ENCODE data around the gene RBM12.

Gene RBM12

DNA sequence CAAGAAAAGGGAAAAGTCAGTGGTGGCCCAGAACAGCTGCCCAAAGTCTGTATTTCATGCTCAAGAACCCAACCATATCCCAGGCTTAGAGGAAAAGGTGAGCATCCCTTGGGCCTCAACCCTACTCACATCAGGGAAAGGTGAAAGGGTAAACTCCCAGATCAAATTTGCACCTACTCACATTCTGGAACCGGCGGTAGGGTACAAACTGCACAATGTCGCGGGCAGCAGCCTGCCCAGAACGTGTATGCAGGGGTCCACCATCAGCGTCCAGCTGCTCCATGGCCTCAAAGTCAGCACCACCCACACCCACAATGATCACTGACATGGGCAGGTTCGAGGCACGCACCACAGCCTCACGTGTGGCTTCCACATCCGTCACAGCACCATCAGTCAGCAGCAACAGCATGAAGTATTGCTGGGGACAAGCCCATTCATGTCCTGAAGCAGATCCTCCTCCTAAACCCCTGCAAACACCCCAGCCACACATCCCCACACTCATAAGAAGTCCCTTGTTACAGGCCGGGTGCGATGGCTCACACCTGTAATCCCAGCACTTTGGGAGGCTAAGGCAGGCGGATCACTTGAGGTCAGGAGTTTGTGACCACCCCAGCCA is 38.2 kb downstream of the RBM12 start:
- no peak for DNase-seq (ENCODE audit: low read depth in 1 of 2, low spot score in 1 of 2)

DNA sequence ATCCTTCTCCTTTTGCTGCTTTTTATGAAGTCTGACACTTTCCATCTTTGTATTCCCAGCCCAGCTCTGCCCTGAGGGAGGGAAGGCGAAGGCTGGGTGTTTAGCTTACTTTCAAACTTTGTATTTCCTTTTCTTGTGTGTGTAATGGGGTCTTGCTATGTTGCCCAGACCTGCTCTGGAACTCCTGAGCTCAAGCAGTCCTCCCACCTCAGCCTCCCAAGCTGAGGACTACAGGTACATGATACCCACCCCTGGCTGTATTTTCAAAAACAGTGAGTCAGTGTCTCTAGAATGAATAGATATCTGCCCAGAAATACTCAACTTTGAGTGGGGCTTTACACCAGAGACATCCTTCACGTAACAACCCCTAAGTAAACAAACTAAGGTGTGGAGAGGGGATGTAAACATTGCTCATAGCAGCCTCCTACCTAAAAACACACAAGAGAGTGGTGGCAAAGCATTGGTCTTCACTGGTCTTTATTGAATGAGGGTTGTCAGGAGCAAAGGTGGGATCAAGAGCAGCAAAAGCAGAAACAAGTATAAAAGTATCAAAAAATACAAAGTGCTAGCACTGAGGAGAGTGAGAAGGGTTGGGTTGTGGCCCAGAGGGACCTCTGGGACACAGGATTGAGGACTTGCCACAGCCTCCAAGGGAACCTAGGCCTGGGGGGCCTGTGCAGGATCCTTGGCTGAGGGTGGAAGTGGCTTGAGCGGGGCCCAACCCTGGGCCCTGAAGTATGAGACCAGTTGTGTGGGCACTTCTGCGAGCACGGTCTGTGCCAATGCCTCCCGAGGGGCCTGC is 38.9 kb downstream of the RBM12 start:
- DNase-seq (ENCODE audit: low read depth in 1 of 2, low spot score in 1 of 2) = no peak

DNA sequence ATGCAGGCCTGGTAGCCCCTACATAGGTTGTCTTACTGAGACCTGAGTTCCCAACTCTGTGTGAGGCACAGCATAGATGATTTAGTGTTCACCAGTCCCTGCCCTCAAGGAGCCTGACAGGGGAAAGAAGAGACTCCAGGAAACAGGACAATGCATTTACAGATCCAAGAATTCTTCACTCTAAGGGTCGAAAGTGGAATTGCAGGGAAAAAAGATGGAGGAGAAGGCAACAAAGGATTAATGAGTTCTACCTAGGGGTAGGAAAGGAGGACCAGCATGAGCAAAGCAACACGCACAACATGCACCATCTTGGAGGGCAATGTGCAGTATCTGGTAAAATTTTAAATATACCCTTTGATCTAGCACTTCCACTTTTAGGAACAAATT is 43.1 kb downstream of the RBM12 start:
- no peak for DNase-seq (ENCODE audit: low read depth in 1 of 2, low spot score in 1 of 2)

DNA sequence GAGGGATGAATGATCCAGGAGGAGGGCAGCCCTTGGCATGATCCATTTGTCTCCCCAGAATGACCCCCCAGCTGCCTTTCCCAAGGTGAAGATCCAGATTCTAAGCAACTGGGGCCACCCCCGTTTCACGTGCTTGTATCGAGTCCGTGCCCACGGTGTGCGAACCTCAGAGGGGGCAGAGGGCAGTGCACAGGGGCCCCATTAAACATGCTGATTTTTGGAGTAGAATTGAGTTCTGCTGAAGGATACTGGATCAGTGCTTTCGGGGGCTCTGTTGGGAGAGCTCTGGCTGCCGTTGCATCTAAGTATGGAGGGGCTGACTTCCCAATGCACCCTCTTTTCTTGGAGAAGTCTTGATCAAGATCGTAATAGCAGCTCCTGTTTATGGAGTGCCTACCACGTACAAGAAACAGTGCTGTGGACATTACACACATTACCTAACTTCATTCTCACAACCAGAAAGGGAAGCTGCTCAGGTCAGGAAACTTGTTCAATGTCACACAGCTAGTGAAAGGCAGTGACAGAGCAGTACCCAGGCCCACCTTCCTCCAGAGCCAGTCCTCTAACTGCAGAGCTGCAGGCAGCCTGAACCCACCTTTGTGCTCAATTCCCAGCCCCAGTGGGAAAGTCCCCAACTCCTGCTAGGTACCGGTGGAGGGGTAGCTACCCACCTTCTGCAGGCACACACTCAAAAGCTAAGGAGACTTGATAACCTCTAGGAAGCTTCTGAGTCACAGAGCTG is 43.7 kb downstream of the RBM12 start:
- DNase-seq (ENCODE audit: low read depth in 1 of 2, low spot score in 1 of 2) = no peak

DNA sequence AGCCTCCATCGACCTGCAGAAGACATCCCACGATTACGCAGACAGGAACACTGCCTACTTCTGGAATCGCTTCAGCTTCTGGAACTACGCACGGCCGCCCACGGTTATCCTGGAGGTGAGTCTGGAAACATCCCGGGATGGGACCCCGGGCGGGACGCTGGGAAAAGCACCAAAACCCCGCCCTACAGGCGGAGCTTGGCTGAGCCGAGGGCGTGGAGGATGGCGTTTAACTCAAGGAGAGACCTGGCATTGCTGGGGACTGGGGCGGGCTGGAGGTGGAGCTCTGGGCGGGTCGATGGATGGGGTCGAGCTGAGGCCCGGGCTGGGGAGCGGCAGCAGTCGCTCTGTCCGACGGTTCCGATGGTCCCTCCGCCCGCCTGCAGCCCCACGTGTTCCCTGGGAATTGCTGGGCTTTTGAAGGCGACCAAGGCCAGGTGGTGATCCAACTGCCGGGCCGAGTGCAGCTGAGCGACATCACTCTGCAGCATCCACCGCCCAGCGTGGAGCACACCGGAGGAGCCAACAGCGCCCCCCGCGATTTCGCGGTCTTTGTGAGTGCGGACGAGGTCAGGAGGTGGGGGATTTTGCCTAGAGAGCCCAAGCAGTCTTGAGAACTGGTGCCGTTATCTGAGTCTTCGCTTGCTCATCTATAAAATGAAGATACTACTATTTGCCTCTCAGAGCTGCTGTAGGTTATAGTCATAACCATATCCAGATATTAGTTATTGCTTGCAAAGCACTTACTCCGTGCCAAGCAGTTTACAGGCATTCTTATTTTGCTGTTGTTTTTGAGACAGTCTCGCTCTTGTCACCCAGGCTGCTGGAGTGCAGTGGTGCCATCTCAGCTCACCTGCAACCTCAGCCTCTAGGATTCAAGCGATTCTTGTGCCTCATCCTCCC is 45.3 kb downstream of the RBM12 start:
- peak; percentile 59 to 60 for DNase-seq (ENCODE audit: low read depth in 1 of 2, low spot score in 1 of 2)

DNA sequence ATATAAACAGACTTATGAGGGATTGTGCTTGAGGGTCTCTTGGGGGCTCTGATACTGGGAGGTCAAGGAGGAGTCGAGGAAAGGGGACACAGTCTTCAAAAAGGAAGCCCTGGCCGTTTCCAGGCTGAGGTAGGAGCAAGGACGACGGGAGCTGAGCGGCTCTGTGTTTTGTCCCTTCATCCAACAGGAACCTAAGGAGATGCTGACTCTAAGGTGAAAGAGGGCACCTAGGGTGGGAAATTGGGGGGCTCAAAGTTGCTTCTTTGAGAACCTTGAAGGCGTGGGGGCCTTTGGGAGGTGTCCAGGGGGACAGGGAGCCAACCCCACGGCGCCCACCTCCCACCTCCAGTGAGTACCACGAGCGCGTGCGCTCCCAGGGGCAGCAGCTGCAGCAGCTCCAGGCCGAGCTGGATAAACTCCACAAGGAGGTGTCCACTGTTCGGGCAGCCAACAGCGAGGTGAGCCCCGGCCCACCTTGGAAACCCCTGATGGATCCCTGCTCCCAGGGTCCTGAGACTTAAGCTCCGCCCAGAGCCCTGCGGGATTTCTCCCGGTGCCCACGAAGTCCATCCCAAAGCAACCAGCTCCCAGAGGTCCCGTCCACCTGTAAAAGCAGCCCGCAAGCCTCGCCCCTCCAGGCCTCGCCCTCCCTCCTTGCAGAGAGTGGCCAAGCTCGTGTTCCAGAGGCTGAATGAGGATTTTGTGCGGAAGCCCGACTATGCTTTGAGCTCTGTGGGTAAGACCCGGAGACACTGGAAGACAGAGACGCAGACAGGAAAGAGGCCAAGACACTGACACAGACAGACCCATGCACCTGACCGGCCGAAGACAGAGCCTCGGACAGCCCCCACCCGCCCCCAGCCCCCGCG is 46.2 kb downstream of the RBM12 start:
- no peak for DNase-seq (ENCODE audit: low read depth in 1 of 2, low spot score in 1 of 2)

DNA sequence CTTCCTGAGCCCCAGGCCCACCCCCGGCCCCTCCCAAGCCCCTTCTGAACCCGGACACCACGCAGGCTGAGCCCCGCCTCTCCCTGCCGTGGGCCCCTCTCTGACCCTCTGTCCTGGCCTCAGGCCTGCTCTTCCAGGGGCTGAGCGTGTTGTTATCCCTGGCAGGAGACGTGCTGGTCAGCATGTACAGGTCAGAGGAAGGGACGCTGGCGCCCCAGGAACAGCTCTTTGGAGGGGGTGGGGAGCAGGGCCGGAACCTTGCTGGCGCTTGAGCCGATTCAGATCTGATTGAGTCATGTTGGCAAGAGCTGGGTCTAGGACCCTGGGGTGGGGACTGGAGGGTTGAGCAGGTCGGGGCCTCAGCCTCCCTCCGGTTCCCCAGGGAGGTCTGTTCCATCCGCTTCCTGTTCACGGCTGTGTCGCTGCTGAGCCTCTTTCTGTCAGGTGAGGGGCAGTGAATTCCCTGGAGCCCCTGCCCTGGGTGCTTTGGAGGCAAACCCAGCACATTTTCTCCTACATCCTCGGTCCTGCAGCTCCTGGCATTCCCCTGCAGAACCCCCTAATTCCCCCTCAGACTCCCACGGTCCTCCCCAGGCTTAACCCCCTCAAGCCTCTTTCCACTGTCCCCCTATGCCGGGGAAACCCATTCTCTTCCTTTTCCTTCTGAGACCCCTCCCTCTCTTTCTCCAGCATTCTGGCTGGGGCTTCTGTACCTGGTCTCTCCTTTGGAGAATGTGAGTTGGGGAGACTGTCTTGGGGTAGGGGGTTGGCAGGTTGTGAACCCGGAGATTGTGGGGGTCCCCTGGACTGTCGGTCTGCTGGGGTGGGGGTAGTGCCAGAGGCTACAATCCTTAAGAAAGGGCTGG is 47.1 kb downstream of the RBM12 start:
- DNase-seq (ENCODE audit: low read depth in 1 of 2, low spot score in 1 of 2) = no peak

DNA sequence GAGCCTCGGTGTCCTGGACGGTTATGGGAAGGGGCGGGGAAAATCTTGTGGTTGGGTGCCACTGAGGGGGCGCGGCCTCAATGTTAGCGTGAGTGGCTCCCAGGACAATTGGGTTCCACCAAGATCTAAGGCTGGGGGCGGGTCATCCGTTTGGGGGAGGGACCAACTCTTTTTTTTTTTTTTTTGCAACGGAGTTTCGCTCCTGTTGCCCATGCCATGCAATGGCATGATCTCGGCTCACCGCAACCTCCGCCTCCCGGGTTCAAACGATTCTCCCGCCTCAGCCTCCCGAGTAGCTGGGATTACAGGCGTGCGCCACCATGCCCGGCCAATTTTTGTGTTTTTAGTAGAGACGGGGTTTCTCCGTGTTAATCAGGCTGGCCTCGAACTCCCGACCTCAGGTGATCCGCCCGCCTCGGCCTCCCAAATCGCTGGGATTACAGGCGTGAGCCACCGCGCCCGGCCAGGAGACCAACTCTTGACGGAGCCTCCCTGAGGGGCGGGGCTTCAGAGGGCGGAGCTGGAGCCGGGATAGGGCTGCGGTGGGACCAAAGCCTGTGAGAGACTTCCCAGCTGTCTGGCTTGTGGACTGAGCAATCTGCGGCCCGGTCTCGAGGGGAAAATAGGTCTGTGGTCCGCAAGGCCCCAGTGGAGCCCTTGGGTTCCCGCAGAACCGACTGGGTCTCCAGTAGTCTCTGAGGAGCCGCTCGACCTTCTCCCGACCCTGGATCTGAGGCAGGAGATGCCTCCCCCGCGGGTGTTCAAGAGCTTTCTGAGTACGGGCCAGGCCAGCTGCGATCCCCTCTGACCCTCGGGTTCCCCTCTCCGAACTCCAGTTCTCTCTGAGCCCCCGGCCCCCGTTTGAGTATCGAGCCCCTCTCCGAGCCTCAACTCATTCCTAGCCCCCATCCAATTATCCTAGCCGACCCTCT is 48.0 kb downstream of the RBM12 start:
- peak in 1 of 2 donors; percentile 16 for DNase-seq (ENCODE audit: low read depth in 1 of 2, low spot score in 1 of 2)

DNA sequence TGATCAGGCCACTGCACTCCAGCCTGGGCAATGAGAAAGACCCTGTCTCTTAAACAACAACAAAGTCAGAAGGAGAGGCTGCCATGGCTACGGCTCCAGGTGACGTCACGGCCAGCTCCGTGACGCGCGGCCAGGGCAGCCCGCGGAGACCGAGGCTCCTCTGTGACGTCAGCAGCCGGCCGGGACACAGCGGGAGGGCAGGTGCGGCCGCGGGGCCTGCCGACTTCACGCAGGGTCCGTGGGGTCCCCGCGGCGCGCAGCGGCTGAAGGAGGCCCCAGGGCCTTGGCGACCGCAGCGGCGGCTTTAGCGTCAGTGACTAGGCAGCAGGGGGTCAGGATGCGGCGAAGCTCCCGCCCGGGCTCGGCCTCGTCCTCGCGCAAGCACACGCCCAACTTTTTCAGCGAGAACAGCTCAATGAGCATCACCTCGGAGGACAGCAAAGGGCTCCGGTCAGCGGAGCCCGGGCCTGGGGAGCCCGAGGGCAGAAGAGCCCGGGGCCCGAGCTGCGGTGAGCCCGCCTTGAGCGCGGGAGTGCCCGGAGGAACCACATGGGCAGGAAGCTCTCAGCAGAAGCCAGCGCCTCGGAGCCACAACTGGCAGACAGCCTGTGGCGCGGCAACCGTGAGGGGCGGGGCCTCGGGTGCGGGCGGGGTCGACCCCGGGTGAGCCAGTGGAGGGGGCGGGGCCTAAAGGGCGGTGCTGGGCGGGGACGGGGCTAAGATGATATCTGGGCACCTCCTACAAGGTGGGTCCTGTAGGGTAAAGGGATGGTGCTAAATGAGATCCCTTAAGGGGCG is 48.8 kb downstream of the RBM12 start, which contains the start of gene SPAG4:
Gene SPAG4 (plus strand): TSS at position 163 of the 798 bp plus-strand sequence. CDS start 175 bp downstream, at position 338.
- DNase-seq (ENCODE audit: low read depth in 1 of 2, low spot score in 1 of 2) = peak; percentile 100

DNA sequence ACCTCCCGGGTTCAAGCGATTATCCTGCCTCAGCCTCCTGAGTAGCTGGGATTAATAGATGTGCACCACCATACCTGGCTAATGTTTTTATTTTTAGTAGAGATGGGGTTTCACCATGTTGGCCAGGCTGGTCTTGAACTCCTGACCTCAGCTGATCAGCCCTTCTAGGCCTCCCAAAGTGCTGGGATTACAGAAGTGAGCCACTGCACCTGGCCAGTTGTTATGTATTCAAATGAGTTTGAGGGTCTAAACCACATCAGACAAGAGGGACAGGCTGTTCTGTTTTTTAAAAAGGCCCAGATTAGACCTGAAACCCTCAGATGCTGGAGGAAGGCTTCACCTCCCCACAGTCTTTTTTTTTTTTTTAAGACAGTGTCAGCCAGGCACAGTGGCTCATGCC is 53.2 kb downstream of the RBM12 start:
- no peak for DNase-seq (ENCODE audit: low read depth in 1 of 2, low spot score in 1 of 2)

DNA sequence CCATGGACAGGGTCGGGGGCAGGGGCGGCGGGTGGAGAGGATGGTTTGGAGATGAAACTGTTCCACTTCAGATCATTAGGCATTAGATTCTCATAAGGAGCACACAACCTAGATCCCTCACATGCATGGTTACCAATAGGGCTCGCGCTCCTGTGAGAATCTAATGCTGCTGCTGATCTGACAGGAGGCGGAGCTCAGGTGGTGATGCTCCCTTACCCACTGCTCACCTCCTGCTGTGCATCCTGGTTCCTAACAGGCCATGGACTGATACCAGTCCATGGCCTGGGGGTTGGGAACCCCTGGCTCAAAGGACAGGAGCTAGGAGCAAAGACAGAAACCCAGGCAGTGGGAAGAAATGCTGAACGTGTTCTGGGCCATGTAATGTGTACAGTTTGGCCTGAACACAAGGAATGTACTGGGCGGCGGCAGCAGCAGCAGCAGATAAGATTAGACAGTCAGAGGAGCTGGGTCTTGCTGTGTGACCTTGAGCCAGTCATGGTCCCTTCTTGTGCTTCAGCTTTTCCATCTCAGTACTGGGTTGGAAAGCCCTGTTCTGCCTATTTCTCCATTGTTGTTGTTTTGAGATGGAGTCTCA is 53.8 kb downstream of the RBM12 start:
- no peak for DNase-seq (ENCODE audit: low read depth in 1 of 2, low spot score in 1 of 2)

DNA sequence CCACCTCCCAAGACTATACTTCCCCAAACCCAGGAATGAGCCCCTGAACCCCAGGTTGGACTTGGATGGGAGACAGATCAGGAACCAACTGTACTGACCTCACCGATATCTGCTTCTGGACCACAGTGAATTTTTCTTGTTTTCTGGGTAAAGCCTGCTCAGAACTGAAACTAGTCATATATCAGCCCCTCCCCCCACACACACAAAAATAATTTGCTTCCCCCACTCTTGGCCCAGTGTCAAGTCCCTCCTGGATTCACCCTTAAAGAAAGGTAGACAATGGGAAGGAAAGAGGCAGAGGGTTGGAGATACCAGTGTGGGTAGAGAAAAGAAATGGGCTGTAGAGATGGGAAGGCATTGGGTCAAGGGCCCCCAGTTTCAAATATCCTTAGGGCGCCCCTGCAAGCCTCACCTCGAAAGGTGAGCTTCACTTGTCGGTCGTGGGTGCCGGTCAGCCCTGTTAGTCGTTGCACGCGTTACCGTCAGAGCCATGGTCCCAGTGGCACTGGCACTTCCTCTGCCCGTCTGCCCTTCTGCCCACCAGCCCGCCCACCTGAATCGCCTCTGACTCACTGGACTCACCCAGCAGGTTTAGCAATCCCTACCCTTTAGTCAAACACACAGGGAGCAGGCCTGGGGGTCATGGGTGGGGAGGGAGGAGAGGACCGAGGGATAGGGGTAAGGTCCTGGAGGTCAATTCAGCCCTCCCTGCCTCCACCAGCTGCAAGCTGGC is 57.5 kb downstream of the RBM12 start:
- DNase-seq (ENCODE audit: low read depth in 1 of 2, low spot score in 1 of 2) = no peak

DNA sequence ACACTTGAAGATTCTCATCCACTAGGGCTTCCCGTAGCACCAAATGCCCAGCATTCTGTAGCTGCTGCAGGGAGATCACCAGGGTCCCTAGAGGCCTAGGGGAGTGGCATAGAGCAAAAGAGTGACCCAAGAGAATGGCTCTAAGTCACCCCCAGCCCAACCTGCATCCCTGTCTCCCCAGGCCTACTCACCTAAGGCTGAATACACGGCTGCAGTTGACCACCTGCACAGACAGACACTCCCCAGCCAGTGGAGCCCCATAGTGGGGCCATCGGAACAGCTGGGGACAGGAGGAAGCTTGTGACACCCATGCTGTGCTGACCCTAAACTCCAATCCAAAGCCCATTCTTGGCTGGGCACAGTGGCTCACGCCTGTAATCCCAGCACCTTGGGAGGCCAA is 58.6 kb downstream of the RBM12 start:
- no peak for DNase-seq (ENCODE audit: low read depth in 1 of 2, low spot score in 1 of 2)

DNA sequence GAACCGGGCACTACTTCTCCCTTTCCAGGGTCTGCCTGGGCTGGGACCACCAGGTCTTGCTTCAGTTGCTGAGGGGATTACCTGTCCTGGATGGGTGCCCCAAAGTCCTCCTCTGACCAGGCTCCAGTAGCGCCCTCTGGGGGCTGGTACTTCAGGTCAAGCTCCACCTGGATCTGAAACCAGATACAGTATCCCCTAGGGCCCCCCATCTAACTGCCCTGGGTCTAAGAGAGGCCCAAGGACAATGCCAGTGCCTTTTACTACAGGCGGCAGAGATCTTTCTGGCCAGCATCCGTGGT is 60.3 kb downstream of the RBM12 start:
- DNase-seq (ENCODE audit: low read depth in 1 of 2, low spot score in 1 of 2) = no peak

DNA sequence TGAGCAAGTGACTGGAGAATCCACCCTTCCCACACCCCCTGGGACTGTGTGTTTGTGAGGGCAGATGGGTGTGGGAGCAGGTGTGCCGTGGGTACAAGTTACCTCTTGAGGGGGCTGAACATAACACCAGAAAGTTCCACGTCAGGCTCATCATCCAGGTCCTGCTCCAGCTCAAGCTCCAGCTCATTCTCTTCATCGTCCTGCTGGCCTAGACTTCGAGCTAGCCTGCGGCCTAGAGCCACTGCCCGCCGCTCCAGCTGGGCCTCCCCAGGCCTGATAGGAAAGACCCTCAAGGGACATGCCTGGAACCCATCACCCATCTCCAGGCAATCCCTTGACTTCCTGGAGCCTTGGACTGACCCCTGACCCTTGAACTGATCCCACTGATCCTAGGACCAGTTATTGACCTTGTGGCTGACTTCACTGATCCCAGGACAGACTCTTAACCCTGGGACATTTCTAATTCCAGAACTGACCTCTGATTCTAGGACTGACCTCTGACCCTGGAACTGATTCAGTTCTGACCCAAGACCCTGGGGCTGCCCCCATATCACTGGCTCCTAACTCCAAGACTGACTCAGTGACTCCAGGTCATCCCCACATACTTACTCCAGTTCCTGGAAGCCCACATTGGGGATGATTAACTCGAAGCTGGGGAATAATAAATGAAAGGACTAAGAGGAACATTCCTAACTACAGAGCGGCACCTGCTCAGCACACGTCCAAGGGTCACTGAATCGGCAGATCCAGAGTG is 60.8 kb downstream of the RBM12 start:
- no peak for DNase-seq (ENCODE audit: low read depth in 1 of 2, low spot score in 1 of 2)

Data from activated CD4-positive, alpha-beta T cell treated with anti-CD3 and anti-CD28 coated beads, Interleukin-2, amount 50 U/mL, for 24 hours (primary cell).